Activated naive CD8-positive, alpha-beta T cell (primary cell): ENCODE results near the gene RNF168.
A peak's percentile ranks its signal among the peaks of the same experiment; 100 is the strongest.

Experiments
- H3K27ac Mint-ChIP-seq: one replicate; pipeline ENCODE4 v1.8.0; 2021; ENCODE audit warnings: mixed read lengths
- H3K27me3 Mint-ChIP-seq: one replicate; pipeline ENCODE4 v1.8.0; 2021; ENCODE audit warnings: mixed read lengths
- H3K36me3 Mint-ChIP-seq: one replicate; pipeline ENCODE4 v1.8.0; 2021; ENCODE audit warnings: mixed read lengths
- H3K4me1 Mint-ChIP-seq: one replicate; pipeline ENCODE4 v1.8.0; 2021; ENCODE audit warnings: low read depth, mixed read lengths
- H3K4me3 Mint-ChIP-seq: one replicate; pipeline ENCODE4 v1.8.0; 2021; ENCODE audit warnings: mild to moderate bottlenecking, mixed read lengths
- H3K9me3 Mint-ChIP-seq: one replicate; pipeline ENCODE4 v1.8.0; 2021; ENCODE audit warnings: low read depth, mixed read lengths

The RNF168 gene

DNA sequence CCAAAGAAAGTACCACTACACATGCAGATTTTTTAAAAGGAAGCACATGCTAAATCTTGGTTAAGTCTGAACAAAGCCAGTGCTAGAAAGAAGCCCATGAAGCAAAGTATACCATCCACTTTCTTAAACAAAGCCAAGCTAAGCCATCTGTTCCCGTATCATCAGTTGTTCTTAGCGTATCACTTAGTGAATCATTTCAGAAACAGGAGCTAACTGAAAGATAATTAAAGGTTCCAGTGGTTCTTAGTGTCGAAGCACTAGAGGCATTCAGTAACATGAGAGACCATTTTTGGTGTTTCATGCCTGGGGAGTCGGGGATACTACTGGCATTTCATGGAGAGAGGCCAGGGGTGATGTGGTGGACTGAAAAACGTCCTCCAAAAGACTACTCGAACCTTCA, 84.2 kb downstream of the RNF168 start:
- H3K27ac Mint-ChIP-seq, result peak overlapping the region; percentile 17
- H3K27me3 Mint-ChIP-seq, result no peaks in the 10 kb centered on the region
- no peaks in the 10 kb centered on the region for H3K9me3 Mint-ChIP-seq
- peaks cover 1% of the 10 kb centered on the region for H3K36me3 Mint-ChIP-seq
- peaks cover 61% of the 10 kb centered on the region for H3K4me1 Mint-ChIP-seq
- H3K4me3 Mint-ChIP-seq, result no peak overlapping the region
